GM12874 (cell line): ENCODE results near the gene PCGF1.

Experiments used
- TF ChIP-seq, protein P1 (sequence below): IDR thresholded peaks from 2 replicates; pipeline ENCODE4 v1.5.1; 2011; ENCODE audit warnings: low read depth, mild to moderate bottlenecking, control low read depth, low read length, moderate library complexity; ENCODE audit not compliant: insufficient read depth

Gene PCGF1

DNA sequence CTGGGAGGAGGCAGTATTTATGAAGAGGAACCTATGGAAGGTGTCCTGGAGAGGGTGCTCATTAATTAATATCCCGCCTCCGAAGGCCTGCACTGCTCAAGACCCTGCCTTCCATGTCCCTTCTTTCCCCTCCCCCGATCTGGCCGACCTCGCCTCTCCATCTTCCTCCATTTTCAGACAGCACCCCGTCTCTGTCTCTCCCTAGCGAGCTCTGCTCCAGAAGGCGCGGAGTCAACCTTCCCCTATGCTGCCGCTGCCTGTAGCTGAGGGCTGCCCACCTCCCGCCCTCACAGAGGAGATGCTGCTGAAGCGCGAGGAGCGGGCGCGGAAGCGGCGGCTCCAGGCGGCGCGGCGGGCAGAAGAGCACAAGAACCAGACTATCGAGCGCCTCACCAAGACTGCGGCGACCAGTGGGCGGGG lies 50.4 kb downstream of the PCGF1 start:
- TF ChIP-seq, protein P1, sequence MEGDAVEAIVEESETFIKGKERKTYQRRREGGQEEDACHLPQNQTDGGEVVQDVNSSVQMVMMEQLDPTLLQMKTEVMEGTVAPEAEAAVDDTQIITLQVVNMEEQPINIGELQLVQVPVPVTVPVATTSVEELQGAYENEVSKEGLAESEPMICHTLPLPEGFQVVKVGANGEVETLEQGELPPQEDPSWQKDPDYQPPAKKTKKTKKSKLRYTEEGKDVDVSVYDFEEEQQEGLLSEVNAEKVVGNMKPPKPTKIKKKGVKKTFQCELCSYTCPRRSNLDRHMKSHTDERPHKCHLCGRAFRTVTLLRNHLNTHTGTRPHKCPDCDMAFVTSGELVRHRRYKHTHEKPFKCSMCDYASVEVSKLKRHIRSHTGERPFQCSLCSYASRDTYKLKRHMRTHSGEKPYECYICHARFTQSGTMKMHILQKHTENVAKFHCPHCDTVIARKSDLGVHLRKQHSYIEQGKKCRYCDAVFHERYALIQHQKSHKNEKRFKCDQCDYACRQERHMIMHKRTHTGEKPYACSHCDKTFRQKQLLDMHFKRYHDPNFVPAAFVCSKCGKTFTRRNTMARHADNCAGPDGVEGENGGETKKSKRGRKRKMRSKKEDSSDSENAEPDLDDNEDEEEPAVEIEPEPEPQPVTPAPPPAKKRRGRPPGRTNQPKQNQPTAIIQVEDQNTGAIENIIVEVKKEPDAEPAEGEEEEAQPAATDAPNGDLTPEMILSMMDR, result no peak
